Measurements from ENCODE around the gene ARHGAP6. TPM values are rescaled to one million over a fixed set of nuclear protein-coding genes. Genes with fewer than 3 reads are reported as not detected.

The ARHGAP6 gene
- total and polyA plus RNA-seq, 2 of the 4 experiments (the other 2 are of a cell fraction), result 1.4 to 1.8 TPM

DNA sequence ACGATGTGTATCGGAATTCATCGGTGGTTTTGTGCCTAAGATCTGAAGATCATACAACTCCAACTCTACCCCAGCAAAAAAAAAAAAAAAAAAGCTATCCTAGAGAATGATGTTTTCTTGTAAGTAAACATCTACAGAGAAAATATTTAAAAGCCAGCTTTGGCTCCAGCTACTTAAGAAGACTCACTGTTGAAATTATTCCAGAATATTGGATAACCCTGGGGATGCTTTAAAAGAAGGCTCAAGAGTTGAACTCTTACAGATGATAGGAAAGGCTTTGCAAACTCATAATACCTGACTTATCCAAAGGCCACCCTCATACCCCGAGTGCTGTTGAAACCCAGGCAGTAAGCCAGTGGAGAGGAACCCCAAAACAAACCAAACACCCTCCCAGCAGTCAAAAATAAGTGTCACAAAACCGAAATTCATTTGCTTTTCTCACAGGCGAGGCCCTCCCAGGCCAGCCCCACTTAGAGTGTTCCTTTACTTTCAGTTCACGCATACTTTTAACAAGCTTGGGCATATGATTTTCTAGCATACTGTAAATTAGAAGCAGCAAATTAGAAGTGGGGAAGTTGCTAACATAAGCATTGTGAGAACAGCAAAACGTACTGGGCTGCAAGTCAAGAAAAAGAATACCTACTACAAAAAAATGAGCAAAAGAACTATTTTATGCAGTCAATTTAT lies 375.2 kb downstream of the ARHGAP6 start:
- Histone ChIP-seq H3K27me3 (ENCODE audit: control insufficient read depth, insufficient read depth, low read length) (no peaks in the 10 kb centered on the region), H2AK9ac (replicated peaks; ENCODE audit: low read depth, low read length, poor library complexity) (no peak overlapping the region), H3K56ac (ENCODE audit: extremely low read depth, insufficient read depth, low read length) (no peak overlapping the region), H2AFZ (replicated peaks; ENCODE audit: low read length, poor library complexity) (no peak overlapping the region), H4K8ac (ENCODE audit: low read depth in 2 of 2, low read length in 2 of 2) (no peak overlapping the region), H3K9ac (ENCODE audit: low read depth, low read length) (no peak overlapping the region), H2AK5ac (ENCODE audit: low read depth, low read length) (no peak overlapping the region), H3K18ac (ENCODE audit: low read depth, low read length) (no peak overlapping the region), H2BK15ac (ENCODE audit: low read depth, low read length) (no peak overlapping the region), H3K9me1 (ENCODE audit: insufficient read depth, low read length) (peaks cover 2% of the 10 kb centered on the region), H3K9me3 (ENCODE audit: control insufficient read depth, insufficient read depth, low read length) (no peaks in the 10 kb centered on the region), H4K20me1 (ENCODE audit: insufficient read depth, low read length) (no peaks in the 10 kb centered on the region), H3K14ac (replicated peaks; ENCODE audit: low read depth, low read length) (no peak overlapping the region), H3K4me2 (ENCODE audit: low read depth, low read length) (no peak overlapping the region), H4K91ac (ENCODE audit: insufficient read depth, low read depth, low read length) (no peak overlapping the region), H3K4me1 (ENCODE audit: control insufficient read depth, insufficient read depth, low read length) (no peaks in the 10 kb centered on the region), H2BK120ac (ENCODE audit: low read depth, low read length) (no peak overlapping the region), H3K4ac (ENCODE audit: low read depth, low read length) (no peak overlapping the region), H3K27ac (ENCODE audit: insufficient read depth, low read length) (no peak overlapping the region), H3K4me3 (ENCODE audit: insufficient read depth, low read depth, low read length) (no peak overlapping the region), H2BK5ac (ENCODE audit: low read depth, low read length, poor library complexity, severe bottlenecking) (no peak overlapping the region), H3K79me1 (ENCODE audit: low read depth in 1 of 2, low read length in 2 of 2) (no peaks in the 10 kb centered on the region), H2BK20ac (ENCODE audit: low read depth, low read length) (no peak overlapping the region), H3K36me3 (ENCODE audit: control insufficient read depth, insufficient read depth, low read length) (no peaks in the 10 kb centered on the region), H3K23ac (ENCODE audit: low read depth, low read length) (no peak overlapping the region), H4K5ac (ENCODE audit: low read depth, low read length) (no peak overlapping the region)
- in situ Hi-C loops (cut with MboI; ENCODE audit: low sequenced_read_pairs), result no loop called here
- WGBS, 2 experiments (ENCODE audit: extremely low coverage in 2 of 2, insufficient read length in 1 of 2), result 100% methylated on average over 1 of the region's 8 CpGs; no CpG with 5 or more reads in 1 of the 2 experiments
- ChIA-PET POLR2A (ENCODE audit: unreplicated experiment) (interaction anchor here (0.6 kb wide), 1 partner anchor 857 kb away, joined by 4 read pairs; no protein-coding TSS in a partner anchor), CTCF (no interaction called here)
- dilution Hi-C loops (cut with HindIII; ENCODE audit: low sequenced_read_pairs, unreplicated experiment), result no loop called here
- intact Hi-C loops (cut with micrococcal nuclease), result no loop called here
- ATAC-seq (ENCODE audit: low read depth) (no peak), DNase-seq (no peak)
- no TSS peak for BruUV-seq (replicated peaks)
- TF ChIP-seq BHLHE40 (IDR thresholded peaks at IDR 0.05; ENCODE audit: low read depth, low read length) (no peak), MXI1 (IDR thresholded peaks at IDR 0.05; ENCODE audit: borderline replicate concordance, low read depth, low read length) (no peak), CHD1 (IDR thresholded peaks at IDR 0.05; ENCODE audit: low read depth, low read length) (no peak), NFE2L2 (IDR thresholded peaks at IDR 0.05; ENCODE audit: low read depth, low read length) (no peak), RFX5 (IDR thresholded peaks at IDR 0.05; ENCODE audit: low read depth, low read length) (no peak), MAFK (IDR thresholded peaks at IDR 0.05; ENCODE audit: low read depth, low read length) (no peak), CEBPB (IDR thresholded peaks at IDR 0.05; ENCODE audit: low read depth, low read length) (no peak), MAZ (IDR thresholded peaks at IDR 0.05; ENCODE audit: borderline replicate concordance, low read depth, low read length) (no peak), FOS (IDR thresholded peaks at IDR 0.05; ENCODE audit: low read depth, low read length) (no peak), SMC3 (IDR thresholded peaks at IDR 0.05; ENCODE audit: low read depth, low read length) (no peak), POLR2A (IDR thresholded peaks at IDR 0.05; ENCODE audit: low read depth, low read length) (no peak), RCOR1 (IDR thresholded peaks at IDR 0.05; ENCODE audit: insufficient replicate concordance, low read length) (no peak), RAD21 (IDR thresholded peaks at IDR 0.05; ENCODE audit: low read length) (no peak)
- TF ChIP-seq, protein P1, sequence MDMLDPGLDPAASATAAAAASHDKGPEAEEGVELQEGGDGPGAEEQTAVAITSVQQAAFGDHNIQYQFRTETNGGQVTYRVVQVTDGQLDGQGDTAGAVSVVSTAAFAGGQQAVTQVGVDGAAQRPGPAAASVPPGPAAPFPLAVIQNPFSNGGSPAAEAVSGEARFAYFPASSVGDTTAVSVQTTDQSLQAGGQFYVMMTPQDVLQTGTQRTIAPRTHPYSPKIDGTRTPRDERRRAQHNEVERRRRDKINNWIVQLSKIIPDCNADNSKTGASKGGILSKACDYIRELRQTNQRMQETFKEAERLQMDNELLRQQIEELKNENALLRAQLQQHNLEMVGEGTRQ (IDR thresholded peaks at IDR 0.05; ENCODE audit: low read depth, low read length), result no peak
- TF ChIP-seq, protein P2, sequence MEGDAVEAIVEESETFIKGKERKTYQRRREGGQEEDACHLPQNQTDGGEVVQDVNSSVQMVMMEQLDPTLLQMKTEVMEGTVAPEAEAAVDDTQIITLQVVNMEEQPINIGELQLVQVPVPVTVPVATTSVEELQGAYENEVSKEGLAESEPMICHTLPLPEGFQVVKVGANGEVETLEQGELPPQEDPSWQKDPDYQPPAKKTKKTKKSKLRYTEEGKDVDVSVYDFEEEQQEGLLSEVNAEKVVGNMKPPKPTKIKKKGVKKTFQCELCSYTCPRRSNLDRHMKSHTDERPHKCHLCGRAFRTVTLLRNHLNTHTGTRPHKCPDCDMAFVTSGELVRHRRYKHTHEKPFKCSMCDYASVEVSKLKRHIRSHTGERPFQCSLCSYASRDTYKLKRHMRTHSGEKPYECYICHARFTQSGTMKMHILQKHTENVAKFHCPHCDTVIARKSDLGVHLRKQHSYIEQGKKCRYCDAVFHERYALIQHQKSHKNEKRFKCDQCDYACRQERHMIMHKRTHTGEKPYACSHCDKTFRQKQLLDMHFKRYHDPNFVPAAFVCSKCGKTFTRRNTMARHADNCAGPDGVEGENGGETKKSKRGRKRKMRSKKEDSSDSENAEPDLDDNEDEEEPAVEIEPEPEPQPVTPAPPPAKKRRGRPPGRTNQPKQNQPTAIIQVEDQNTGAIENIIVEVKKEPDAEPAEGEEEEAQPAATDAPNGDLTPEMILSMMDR (conservative IDR thresholded peaks at IDR 0.05; ENCODE audit: low read depth, low read length), result no peak
- TF ChIP-seq, protein P3, sequence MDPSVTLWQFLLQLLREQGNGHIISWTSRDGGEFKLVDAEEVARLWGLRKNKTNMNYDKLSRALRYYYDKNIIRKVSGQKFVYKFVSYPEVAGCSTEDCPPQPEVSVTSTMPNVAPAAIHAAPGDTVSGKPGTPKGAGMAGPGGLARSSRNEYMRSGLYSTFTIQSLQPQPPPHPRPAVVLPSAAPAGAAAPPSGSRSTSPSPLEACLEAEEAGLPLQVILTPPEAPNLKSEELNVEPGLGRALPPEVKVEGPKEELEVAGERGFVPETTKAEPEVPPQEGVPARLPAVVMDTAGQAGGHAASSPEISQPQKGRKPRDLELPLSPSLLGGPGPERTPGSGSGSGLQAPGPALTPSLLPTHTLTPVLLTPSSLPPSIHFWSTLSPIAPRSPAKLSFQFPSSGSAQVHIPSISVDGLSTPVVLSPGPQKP (IDR thresholded peaks at IDR 0.05; ENCODE audit: borderline replicate concordance, low read depth, low read length), result no peak
